ENCODE measurements around the gene ADRB2. TPM values are rescaled to one million over a fixed set of nuclear protein-coding genes. Genes with fewer than 3 reads are reported as not detected.
A peak's percentile ranks its signal among the peaks of the same experiment; 100 is the strongest.
"Not testable (repeated sequence)": the region's sequence is repeated elsewhere in the genome, so short reads cannot be mapped to it uniquely, and the experiment has no call there.

ADRB2 gene
- polyA plus RNA-seq, 10 donors, result 0.86 to 2.2 (median 1.4) TPM

DNA sequence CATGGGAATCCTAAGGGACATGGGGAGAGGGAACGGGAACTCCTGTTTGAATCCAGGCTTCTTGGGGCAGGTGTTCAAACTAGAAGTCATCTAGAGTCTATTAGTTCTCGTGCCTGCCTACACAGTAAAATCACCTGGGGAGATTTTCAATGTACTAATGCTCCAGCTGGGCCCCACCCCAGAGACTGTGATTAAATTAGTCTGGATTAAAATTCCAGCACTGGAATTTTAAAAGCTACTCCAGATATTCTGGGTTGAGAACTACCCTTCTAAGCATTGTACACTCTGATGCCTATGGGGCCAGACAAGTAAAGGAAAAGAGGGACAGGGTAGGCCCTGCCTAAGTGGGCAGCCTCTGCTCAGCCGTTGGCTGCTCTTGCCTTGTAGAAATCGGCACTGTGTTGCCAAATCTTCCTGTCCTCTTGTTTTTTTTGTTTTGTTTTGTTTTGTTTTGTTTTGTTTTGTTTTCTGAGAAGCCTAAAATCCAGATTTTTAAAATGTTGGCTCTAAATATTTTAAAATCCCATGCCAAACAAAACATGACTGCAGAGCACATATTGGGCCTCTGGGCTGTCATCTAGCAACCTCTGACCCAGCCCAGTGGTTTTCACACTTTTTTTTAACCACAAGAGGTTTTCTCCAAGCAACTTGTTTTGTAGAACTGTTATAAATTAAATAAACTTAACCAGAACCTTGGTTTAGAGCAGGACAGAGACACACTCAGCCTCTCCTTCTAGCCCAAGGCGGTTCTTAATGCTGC lies 29.0 kb downstream of the ADRB2 start:
- DNase-seq, result no peak

GRCh38 chr5:148856009-148856367 lies 29.6 kb downstream of the ADRB2 start:
- no peak for DNase-seq

- DNase-seq, result no peak
Observed at GRCh38 chr5:148856424-148856823, 30.0 kb downstream of the ADRB2 start.

- DNase-seq, result no peak
Observed at GRCh38 chr5:148857474-148857873, 31.1 kb downstream of the ADRB2 start.

GRCh38 chr5:148858106-148858505 lies 31.7 kb downstream of the ADRB2 start:
- DNase-seq, result peak in 1 of 3 donors; percentile 33

DNA sequence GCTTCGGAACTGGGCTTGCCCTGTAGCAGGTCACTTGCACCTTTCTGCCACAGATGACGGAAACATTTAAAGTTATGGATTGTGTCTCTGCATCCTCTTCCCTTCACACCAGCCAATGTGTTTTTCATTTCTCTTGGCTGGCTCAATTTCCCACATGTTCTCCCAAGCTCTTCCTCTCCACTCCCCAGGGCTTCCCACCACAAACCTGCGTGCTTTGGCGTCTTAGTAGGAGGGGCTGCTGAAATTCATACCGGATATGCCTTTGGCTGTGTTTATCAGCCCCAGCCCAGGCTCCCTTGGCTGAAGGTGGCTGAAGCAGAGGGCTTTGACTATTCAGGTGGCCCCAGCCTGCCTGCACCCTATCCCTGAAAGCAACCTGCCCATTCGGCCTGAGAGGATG lies 32.1 kb downstream of the ADRB2 start:
- peak in 2 of 3 donors; percentile 21 to 24 for DNase-seq

DNA sequence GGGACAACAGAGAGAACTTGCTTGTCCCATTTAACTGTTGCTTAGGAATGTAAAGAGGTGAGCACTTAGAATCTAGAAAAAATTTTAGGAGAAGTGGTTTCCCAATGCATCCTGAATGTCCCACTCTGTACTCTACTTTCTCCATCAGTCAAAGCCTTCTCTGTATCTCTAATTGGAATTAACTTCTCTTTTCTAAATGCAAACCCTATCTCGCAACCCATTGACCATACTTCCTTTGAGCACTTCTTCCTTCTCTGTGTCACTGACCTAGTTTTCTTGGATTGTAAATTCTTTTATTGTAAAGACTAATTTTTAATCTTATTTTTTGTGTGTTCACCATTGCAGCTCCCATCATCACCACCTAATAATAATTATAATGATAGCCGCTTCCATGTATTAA lies 33.3 kb downstream of the ADRB2 start:
- no peak for DNase-seq

DNA sequence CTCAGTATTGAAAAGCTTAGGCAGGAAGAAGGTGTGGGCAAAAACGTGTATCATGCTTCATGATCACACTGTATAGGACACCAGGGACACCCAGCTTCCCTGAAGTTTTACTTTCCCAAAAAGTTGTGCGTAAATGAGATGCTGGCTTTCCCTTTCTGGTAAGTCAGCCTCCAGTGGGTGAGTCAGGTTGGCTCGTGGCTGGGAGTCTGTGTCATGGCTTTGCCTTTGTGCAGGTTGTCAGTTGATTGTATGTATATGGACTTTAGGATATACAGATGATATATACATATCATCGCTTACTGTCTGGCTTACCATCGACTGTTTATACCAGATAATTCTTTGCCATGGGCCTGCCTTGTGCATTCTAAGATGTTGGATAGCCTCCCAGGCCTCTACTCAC lies 34.2 kb downstream of the ADRB2 start:
- no peak for DNase-seq

DNA sequence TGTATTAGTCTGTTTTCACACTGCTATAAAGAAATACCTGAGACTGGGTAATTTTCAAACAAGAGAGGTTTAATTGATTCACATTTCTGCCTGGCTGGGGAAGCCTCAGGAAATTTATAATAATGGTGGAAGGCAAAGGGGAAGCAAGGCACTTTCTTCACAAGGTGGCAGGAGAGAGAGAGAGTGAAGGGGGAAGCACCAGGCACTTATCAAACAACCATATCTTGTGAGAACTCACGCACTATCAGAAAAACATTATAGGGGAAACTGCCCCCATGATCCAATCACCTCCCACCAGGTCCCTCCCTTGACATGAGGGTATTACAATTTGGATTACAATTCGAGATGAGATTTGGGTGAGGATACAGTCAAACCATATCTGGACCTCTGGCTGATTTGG lies 34.7 kb downstream of the ADRB2 start:
- DNase-seq, result no peak

DNA sequence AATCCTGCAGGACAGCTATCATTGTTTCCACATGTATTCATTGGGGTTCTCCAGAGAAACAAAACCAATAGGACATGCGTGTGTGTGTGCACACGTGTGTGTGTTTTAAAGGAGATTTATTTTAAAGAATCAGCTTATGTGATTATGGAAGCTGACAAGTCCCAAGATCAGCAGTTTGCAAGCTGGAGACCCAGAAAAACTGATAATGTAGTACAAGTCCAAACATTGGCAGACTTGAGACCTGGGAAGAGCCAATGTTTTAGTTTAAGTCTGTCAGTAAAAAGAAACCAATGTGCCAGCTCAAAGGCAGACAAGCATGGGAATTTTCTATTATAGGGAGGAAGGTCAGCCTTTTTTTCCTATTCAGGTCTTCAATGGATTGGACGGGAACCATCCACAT lies 35.3 kb downstream of the ADRB2 start:
- no peak for DNase-seq

- peak in 1 of 3 donors; percentile 34 for DNase-seq
Observed at GRCh38 chr5:148864113-148864841, 37.9 kb downstream of the ADRB2 start.

DNA sequence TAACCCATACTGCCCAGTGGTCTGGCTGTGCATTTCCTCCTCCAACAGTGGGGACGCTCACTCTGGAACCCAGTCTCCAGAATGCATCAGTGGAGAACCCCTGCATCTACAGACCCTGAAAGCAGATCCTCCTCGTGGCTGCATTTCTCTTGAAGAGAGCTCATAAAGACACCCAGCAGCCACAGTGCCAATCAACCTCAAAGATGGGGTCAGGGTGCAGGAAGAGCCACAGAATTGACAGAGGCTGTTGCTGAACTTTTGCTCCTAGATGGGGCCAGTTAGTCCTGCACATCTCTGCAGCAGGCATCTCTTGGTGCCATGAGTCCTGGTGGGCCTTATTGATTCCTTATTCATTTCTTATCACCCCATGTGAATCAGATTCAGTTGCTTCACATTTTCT lies 39.6 kb downstream of the ADRB2 start:
- no peak for DNase-seq

GRCh38 chr5:148873120-148873519 lies 46.7 kb downstream of the ADRB2 start:
- no peak for DNase-seq

DNA sequence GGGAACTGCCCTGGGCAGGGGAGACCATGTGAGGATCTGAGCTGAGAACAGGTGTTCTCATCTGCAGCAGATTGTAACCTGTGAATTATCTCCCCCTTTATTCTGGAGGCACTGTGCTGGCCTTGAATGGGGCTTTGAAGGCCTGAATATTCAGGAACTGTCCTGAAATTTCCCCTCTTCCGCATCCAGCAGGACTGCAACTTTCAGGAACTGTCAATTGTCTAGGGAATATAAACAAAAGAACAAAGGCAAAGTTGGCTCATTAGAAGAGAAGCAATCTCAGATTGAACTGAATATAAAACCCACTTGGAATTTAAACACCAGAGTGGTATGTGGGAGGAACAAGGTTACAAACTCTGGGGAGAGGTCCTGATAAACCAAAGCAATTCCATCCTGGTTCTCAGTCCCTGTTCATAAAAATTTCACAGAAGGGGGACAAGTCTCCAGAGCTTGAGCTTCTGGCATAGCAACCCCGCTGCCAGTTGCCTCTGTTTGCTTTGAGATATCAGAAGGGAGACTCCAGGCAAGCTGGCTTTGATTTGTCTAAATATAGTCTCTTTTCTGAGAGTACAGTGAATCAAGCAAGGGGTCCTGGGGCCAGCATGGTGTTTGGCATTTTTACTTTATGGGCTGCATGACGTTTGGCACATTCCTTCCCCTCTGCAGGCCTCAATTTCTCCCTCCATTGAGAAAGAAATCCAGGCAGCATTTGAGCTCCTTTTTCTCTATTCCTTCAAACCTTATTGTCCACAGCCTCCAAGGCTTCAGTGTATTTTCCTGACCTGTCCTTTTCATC lies 47.5 kb downstream of the ADRB2 start:
- DNase-seq, result no peak

- no peak for DNase-seq
Observed at GRCh38 chr5:148875205-148875875, 48.9 kb downstream of the ADRB2 start.

GRCh38 chr5:148877436-148877835 lies 51.0 kb downstream of the ADRB2 start:
- not testable (repeated sequence) for DNase-seq

Other genes starting within 250 kb of the ADRB2 start
- not detected for gene HTR4, start 172.1 kb upstream of the ADRB2 start, polyA plus RNA-seq (ENCODE audit: insufficient read length in 10 of 10)
- gene SH3TC2, start 236.5 kb downstream of the ADRB2 start, polyA plus RNA-seq (ENCODE audit: insufficient read length in 10 of 10), result 1 to 10 TPM in 9 of 10 donors, under 1 TPM in 1; 0.82 to 2.5 (median 2.0) TPM